HG03575 (cell line): Measurements from ENCODE around the gene FABP1.

Experiments
- ATAC-seq: cut with Tn5 transposase; IDR thresholded peaks from one replicate; pipeline ENCODE4 v1.9.1; 2021; ENCODE audit not compliant: unreplicated experiment, insufficient number of reproducible peaks, low FRiP score; ENCODE audit errors: extremely low read depth

FABP1 gene

GRCh38 chr2:88127888-88128653 lies at the start of gene FABP1:
Gene FABP1, minus strand, starts transcription at chr2:88128062. Its CDS starts 45 bp downstream, at chr2:88128017.
- ATAC-seq: no peak

- no peak for ATAC-seq
Observed at GRCh38 chr2:88177556-88177955, 49.7 kb upstream of the FABP1 start.

GRCh38 chr2:88176352-88176984 lies 48.6 kb upstream of the FABP1 start:
- ATAC-seq: no peak

- ATAC-seq: no peak
Observed at GRCh38 chr2:88172882-88173281, 45.0 kb upstream of the FABP1 start.

GRCh38 chr2:88171966-88172365 lies 44.1 kb upstream of the FABP1 start:
- ATAC-seq: no peak

GRCh38 chr2:88170472-88170892 lies 42.6 kb upstream of the FABP1 start:
- ATAC-seq: no peak

- no peak for ATAC-seq
Observed at GRCh38 chr2:88168386-88168785, 40.5 kb upstream of the FABP1 start.

- ATAC-seq: no peak
Observed at GRCh38 chr2:88167740-88168139, 39.9 kb upstream of the FABP1 start.

- no peak for ATAC-seq
Observed at GRCh38 chr2:88165332-88166003, 37.6 kb upstream of the FABP1 start.

GRCh38 chr2:88161446-88162244 lies 33.8 kb upstream of the FABP1 start:
- ATAC-seq: no peak

GRCh38 chr2:88160517-88160916 lies 32.7 kb upstream of the FABP1 start:
- ATAC-seq: no peak

- ATAC-seq: no peak
Observed at GRCh38 chr2:88159955-88160415, 32.1 kb upstream of the FABP1 start.

- ATAC-seq: no peak
Observed at GRCh38 chr2:88159481-88159880, 31.6 kb upstream of the FABP1 start.

- ATAC-seq: no peak
Observed at GRCh38 chr2:88148929-88149438, 21.1 kb upstream of the FABP1 start.

- no peak for ATAC-seq
Observed at GRCh38 chr2:88147145-88147544, 19.3 kb upstream of the FABP1 start.

- no peak for ATAC-seq
Observed at GRCh38 chr2:88146590-88146989, 18.7 kb upstream of the FABP1 start.

- ATAC-seq: no peak
Observed at GRCh38 chr2:88144914-88145497, 17.1 kb upstream of the FABP1 start.

- ATAC-seq: no peak
Observed at GRCh38 chr2:88144271-88144670, 16.4 kb upstream of the FABP1 start.

- no peak for ATAC-seq
Observed at GRCh38 chr2:88141952-88142351, 14.1 kb upstream of the FABP1 start.
